Kidney epithelial cell (primary cell): ENCODE results near the gene DENND4B. TPM values are rescaled to one million over a fixed set of nuclear protein-coding genes. Genes with fewer than 3 reads are reported as not detected.

Experiments
- DNase-seq: peaks from one replicate; pipeline ENCODE4 v3.0.0-alpha.2; 2010; ENCODE audit warnings: low read depth
- H3K27me3 ChIP-seq: 2 replicates; pipeline ENCODE4 v1.6.0; 2011; ENCODE audit warnings: low read length; ENCODE audit not compliant: control insufficient read depth, insufficient read depth
- H3K36me3 ChIP-seq: 2 replicates; pipeline ENCODE4 v1.5.1; 2011; ENCODE audit warnings: low read length; ENCODE audit not compliant: control insufficient read depth, insufficient read depth
- H3K4me3 ChIP-seq: 2 replicates; pipeline ENCODE4 v1.5.1; 2011; ENCODE audit warnings: low read depth, mild to moderate bottlenecking, control low read depth, low read length
- total RNA-seq: library from RNA; depleted of rRNA; stranded (reverse); fragments of >200 nt; gene quantifications from 2 replicates; pipeline ENCODE4 v1.2.3, GENCODE V29; 2015
- TF ChIP-seq, protein P1 (sequence below): IDR thresholded peaks from 2 replicates; pipeline ENCODE4 v1.5.1; 2011; ENCODE audit warnings: mild to moderate bottlenecking, moderate library complexity, low read length, control low read depth, inconsistent platforms; ENCODE audit not compliant: insufficient read depth, poor library complexity, severe bottlenecking

DENND4B gene
- total RNA-seq, 1 donor from 2014 or later: 25.1 TPM

DNA sequence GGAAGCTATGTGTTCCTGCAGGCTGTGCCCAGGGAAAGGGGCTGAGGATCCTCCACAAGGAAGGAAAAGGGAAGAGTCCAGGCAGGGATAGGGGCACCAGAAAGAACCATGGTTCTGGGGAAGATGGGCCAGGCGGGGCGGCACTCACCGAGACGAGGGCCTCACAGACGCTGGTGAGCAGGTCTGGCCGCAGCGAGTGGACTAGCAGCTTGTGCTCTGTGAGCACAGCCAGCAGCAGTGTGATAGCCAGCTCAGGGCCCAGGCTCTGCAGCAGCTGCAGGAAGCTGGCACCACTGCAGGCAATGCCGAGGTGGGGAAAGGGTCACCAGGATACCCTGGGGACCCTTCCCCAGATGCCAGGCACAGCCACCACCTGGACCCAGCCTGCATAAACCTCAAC is 5.8 kb downstream of the DENND4B start:
- Histone ChIP-seq H3K36me3 (peaks cover 7% of the 10 kb centered on the region), H3K27me3 (no peaks in the 10 kb centered on the region), H3K4me3 (no peak overlapping the region)
- DNase-seq: no peak
- TF ChIP-seq, protein P1, sequence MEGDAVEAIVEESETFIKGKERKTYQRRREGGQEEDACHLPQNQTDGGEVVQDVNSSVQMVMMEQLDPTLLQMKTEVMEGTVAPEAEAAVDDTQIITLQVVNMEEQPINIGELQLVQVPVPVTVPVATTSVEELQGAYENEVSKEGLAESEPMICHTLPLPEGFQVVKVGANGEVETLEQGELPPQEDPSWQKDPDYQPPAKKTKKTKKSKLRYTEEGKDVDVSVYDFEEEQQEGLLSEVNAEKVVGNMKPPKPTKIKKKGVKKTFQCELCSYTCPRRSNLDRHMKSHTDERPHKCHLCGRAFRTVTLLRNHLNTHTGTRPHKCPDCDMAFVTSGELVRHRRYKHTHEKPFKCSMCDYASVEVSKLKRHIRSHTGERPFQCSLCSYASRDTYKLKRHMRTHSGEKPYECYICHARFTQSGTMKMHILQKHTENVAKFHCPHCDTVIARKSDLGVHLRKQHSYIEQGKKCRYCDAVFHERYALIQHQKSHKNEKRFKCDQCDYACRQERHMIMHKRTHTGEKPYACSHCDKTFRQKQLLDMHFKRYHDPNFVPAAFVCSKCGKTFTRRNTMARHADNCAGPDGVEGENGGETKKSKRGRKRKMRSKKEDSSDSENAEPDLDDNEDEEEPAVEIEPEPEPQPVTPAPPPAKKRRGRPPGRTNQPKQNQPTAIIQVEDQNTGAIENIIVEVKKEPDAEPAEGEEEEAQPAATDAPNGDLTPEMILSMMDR: no peak

DNA sequence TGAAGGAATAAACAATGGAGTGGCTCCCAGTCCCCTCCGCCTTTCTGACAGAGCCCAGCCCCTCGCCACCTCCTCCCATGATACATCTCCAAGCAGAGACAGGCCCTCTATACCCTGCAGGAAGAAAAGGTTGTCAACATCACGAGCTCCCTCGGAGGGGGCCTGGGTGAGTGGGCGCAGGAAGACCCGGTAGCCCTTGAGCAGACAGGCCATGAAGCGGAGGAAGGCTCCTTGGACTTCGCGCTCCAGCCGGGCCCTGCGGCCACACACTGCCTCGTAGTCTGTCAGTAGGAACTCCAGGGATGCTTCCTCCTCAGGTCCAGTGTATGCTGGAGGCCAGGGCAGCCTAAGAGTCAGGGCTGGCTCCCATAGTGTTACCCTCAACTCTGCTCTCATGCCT is 7.0 kb downstream of the DENND4B start:
- no peak for DNase-seq
- Histone ChIP-seq H3K36me3 (peaks cover 8% of the 10 kb centered on the region), H3K27me3 (no peaks in the 10 kb centered on the region), H3K4me3 (no peak overlapping the region)
- TF ChIP-seq, protein P1: no peak

DNA sequence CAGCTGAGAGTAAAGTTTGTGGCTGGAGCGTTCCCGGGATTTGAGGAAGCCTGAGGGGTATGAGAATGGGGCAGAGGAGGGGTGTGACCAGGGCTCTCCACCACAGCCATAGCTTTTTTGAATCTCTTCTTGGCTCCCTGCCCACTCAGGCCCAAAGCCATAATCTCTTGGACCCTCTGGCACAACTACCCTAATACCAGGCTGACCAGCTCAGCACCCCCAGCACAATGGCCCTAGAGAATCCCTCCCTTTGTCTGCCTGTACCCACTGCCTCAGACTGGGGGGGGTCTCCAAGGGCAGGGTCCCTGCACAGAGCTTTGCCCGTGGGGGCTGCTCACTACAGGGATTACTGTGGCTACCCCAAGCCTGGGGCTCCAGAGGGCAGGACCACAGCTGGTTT is 7.5 kb downstream of the DENND4B start:
- Histone ChIP-seq H3K27me3 (no peaks in the 10 kb centered on the region), H3K36me3 (peaks cover 8% of the 10 kb centered on the region), H3K4me3 (no peak overlapping the region)
- no peak for DNase-seq
- TF ChIP-seq, protein P1: no peak

DNA sequence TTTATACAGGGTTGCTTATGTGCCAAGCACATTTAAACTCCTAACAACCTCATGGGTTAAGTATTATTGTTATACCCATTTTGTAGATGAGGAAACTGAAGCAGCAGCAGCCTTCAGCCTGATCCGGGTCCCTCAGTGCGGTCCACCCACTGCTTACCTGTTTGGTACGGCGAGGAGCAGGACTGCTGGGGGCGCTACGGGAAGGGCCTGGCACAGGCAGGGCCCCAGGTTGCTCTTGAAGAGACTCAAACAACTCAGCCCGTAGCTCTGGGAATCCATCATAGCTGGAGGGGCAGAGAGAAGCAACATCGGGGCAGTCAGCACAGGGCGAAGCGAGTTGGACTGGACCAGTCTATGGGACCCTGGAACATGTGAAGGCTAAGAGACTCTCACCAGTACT is 9.2 kb downstream of the DENND4B start:
- TF ChIP-seq, protein P1: no peak
- Histone ChIP-seq H3K36me3 (peaks cover 6% of the 10 kb centered on the region), H3K4me3 (no peak overlapping the region), H3K27me3 (no peaks in the 10 kb centered on the region)
- no peak for DNase-seq

- Histone ChIP-seq H3K4me3 (no peak overlapping the region), H3K27me3 (no peaks in the 10 kb centered on the region), H3K36me3 (peaks cover 6% of the 10 kb centered on the region)
- no peak for DNase-seq
- TF ChIP-seq, protein P1: no peak
Observed at GRCh38 chr1:153936011-153936802, 10.3 kb downstream of the DENND4B start.

GRCh38 chr1:153934746-153935145 is 11.8 kb downstream of the DENND4B start:
- peaks cover 6% of the 10 kb centered on the region for H3K36me3 ChIP-seq
- no peaks in the 10 kb centered on the region for H3K27me3 ChIP-seq
- no peak for DNase-seq
- TF ChIP-seq, protein P1: no peak
- no peak overlapping the region for H3K4me3 ChIP-seq
